Measurements from ENCODE around the gene CEP170B.

CEP170B gene

DNA sequence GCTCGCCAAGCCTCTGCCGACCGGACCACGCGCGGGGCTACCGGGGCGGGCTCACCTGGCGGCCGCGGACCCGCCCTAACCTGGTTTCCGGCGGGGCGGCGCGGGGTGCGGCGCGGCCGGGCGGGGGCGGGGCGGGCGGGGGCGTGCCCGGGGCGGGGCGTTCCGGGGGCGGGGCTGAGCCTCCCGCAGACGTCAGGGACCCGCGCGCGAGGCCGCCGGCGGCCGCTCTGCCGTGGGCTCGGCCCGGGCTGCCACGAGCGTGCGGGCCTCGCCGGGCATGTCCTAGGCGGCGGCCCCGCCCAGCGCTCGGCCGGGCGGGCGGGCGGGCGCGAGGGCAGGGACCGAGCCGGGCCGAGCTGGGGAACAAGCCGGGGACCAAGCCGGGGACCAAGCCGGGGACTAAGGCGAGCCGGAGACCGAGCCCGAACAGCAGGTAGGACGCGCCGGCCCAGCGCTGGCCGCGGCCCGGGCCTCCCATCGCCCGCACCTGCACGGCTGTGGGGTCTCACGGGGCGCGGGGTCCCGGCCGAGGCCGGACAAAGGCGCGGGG is at the start of gene CEP170B:
TSS of gene CEP170B (plus strand) at position 188 of the 550 bp plus-strand sequence. CDS start 3,183 bp downstream, outside the sequence.
- TF ChIP-seq EGR1 (IDR thresholded peaks at IDR 0.05) (no peak), TAF1 (IDR thresholded peaks at IDR 0.05; ENCODE audit: low read depth) (no peak), YY1 (IDR thresholded peaks at IDR 0.05; ENCODE audit: low read depth) (no peak), ZBTB7A (IDR thresholded peaks at IDR 0.05; ENCODE audit: low read depth) (no peak), TCF12 (IDR thresholded peaks at IDR 0.05; ENCODE audit: low read depth) (no peak)
- TF ChIP-seq, protein P1, sequence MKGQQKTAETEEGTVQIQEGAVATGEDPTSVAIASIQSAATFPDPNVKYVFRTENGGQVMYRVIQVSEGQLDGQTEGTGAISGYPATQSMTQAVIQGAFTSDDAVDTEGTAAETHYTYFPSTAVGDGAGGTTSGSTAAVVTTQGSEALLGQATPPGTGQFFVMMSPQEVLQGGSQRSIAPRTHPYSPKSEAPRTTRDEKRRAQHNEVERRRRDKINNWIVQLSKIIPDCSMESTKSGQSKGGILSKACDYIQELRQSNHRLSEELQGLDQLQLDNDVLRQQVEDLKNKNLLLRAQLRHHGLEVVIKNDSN (IDR thresholded peaks at IDR 0.05), result no peak

DNA sequence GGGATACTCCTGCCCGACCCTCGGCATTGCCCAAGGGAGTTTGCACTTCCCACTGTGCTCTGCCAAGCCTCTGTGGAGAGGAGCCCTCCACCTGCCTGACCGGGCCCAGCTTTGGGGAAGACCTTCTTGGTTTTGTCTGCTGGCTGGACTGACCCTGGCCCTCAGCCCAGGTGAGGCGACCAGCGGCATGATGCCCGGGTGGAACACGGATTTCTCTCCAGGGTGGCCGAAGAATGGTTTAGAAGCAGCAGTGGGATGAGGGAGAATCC is 48.5 kb upstream of the CEP170B start:
- TF ChIP-seq CREB1 (IDR thresholded peaks at IDR 0.05; ENCODE audit: low read depth), result no peak
- TF ChIP-seq, protein P2, sequence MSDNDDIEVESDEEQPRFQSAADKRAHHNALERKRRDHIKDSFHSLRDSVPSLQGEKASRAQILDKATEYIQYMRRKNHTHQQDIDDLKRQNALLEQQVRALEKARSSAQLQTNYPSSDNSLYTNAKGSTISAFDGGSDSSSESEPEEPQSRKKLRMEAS (IDR thresholded peaks at IDR 0.05), result no peak
- no peak for TF ChIP-seq ZBTB7A (IDR thresholded peaks at IDR 0.05; ENCODE audit: low read depth)
- TF ChIP-seq, protein P1 (IDR thresholded peaks at IDR 0.05), result no peak
- TF ChIP-seq, protein P3, sequence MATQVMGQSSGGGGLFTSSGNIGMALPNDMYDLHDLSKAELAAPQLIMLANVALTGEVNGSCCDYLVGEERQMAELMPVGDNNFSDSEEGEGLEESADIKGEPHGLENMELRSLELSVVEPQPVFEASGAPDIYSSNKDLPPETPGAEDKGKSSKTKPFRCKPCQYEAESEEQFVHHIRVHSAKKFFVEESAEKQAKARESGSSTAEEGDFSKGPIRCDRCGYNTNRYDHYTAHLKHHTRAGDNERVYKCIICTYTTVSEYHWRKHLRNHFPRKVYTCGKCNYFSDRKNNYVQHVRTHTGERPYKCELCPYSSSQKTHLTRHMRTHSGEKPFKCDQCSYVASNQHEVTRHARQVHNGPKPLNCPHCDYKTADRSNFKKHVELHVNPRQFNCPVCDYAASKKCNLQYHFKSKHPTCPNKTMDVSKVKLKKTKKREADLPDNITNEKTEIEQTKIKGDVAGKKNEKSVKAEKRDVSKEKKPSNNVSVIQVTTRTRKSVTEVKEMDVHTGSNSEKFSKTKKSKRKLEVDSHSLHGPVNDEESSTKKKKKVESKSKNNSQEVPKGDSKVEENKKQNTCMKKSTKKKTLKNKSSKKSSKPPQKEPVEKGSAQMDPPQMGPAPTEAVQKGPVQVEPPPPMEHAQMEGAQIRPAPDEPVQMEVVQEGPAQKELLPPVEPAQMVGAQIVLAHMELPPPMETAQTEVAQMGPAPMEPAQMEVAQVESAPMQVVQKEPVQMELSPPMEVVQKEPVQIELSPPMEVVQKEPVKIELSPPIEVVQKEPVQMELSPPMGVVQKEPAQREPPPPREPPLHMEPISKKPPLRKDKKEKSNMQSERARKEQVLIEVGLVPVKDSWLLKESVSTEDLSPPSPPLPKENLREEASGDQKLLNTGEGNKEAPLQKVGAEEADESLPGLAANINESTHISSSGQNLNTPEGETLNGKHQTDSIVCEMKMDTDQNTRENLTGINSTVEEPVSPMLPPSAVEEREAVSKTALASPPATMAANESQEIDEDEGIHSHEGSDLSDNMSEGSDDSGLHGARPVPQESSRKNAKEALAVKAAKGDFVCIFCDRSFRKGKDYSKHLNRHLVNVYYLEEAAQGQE (IDR thresholded peaks at IDR 0.05; ENCODE audit: low read depth), result no peak

DNA sequence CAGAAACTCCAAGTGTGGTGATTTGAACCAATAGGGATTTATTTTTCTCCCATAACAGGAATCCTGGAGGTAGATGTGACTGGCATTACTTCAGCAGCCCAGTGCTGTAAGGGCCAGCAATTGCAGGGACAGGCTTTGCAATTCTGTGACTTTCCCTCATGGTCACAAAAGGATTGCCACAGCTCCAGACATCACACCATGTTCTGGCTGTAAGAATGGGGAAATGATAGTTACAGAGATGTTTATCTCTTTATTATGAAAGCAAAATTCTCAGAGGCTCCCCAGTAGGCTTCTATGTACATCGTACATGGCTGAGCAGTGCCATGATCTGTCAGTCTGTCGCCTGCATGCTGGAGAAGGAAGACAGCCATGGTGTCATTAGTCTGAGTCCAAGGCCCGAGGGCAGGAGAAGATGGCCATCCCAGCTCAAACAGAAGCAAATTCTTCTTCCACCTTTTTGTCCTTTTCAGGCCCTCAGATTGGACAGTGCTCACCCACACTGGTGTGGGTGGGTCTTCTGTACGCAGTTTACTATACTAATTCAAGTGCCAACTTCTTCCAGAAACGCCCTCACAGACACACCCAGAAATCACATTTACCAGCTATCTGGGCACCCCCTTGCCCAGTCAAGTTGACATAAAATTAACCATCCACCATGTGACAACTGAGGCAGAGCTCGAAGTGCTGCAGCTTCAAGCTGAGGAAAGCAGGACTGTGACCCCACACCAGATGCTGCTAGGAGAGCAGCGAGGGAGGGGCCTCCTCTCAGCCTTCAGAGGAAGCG is 46.9 kb upstream of the CEP170B start:
- TF ChIP-seq, protein P2 (IDR thresholded peaks at IDR 0.05), result no peak
- no peak for TF ChIP-seq TCF12 (IDR thresholded peaks at IDR 0.05; ENCODE audit: low read depth)
- no peak for TF ChIP-seq EGR1 (IDR thresholded peaks at IDR 0.05)
- TF ChIP-seq CEBPB (IDR thresholded peaks at IDR 0.05), result no peak
- no peak for TF ChIP-seq CREB1 (IDR thresholded peaks at IDR 0.05; ENCODE audit: low read depth)
- no peak for TF ChIP-seq NFIC (IDR thresholded peaks at IDR 0.05)
- TF ChIP-seq, protein P3 (IDR thresholded peaks at IDR 0.05; ENCODE audit: low read depth), result no peak
- no peak for TF ChIP-seq TAF1 (IDR thresholded peaks at IDR 0.05; ENCODE audit: low read depth)
- no peak for TF ChIP-seq TEAD4 (IDR thresholded peaks at IDR 0.05)
- TF ChIP-seq FOXM1 (IDR thresholded peaks at IDR 0.05; ENCODE audit: borderline replicate concordance, low read depth), result no peak
- TF ChIP-seq ZBTB7A (IDR thresholded peaks at IDR 0.05; ENCODE audit: low read depth), result no peak
- TF ChIP-seq RAD21 (IDR thresholded peaks at IDR 0.05; ENCODE audit: low read depth), result no peak
- no peak for TF ChIP-seq EP300 (IDR thresholded peaks at IDR 0.05; ENCODE audit: borderline replicate concordance)
- TF ChIP-seq, protein P1 (IDR thresholded peaks at IDR 0.05), result no peak

DNA sequence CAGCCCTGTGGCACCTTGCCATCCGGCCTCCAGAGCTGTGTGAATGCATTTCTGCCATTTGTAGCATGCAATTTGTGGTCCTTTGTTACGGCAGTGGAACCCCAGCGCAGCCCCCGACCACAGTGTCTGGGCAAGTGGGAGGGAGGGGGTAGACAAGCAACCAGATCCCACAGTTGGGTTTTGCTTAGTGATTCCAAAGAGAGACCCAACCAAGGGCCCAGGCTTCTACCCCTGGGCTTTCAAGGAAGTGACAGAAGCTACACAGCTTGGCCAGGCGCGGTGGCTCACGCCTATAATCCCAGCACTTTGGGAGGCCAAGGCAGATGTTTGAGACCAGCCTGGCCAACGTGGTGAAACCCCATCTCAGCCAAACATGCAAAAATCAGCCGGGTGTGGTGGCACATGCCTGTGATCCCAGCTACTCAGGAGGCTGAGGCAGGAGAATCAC is 46.3 kb upstream of the CEP170B start:
- no peak for TF ChIP-seq NFIC (IDR thresholded peaks at IDR 0.05)
- no peak for TF ChIP-seq FOXM1 (IDR thresholded peaks at IDR 0.05; ENCODE audit: borderline replicate concordance, low read depth)
- TF ChIP-seq CEBPB (IDR thresholded peaks at IDR 0.05), result no peak
- no peak for TF ChIP-seq EGR1 (IDR thresholded peaks at IDR 0.05)
- no peak for TF ChIP-seq TAF1 (IDR thresholded peaks at IDR 0.05; ENCODE audit: low read depth)
- TF ChIP-seq, protein P1 (IDR thresholded peaks at IDR 0.05), result no peak
- no peak for TF ChIP-seq EP300 (IDR thresholded peaks at IDR 0.05; ENCODE audit: borderline replicate concordance)
- TF ChIP-seq ZBTB7A (IDR thresholded peaks at IDR 0.05; ENCODE audit: low read depth), result no peak
- TF ChIP-seq, protein P2 (IDR thresholded peaks at IDR 0.05), result no peak
- no peak for TF ChIP-seq YY1 (IDR thresholded peaks at IDR 0.05; ENCODE audit: low read depth)
- no peak for TF ChIP-seq CREB1 (IDR thresholded peaks at IDR 0.05; ENCODE audit: low read depth)

DNA sequence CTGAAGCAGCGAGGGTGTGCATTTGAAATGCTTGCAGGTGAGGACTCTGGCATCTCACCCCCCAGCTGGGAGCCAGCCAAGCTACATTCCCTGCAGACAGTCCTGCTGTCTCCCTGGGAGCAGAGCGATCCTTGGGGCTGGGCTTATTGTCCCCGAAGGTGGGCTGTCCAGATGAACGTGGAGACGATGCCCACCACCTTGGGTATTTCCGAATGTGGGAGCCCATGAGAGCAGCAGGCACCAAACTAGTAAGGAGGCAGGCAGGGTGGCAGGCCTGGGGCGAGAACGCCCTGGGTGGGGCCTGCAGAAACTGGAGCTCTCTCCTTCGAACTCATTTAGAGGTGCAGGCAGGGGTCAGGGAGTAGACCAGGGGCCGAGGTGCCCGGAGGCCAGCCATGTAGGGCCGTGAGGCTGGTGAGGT is 45.7 kb upstream of the CEP170B start:
- no peak for TF ChIP-seq YY1 (IDR thresholded peaks at IDR 0.05; ENCODE audit: low read depth)
- TF ChIP-seq ZBTB7A (IDR thresholded peaks at IDR 0.05; ENCODE audit: low read depth), result no peak
- TF ChIP-seq CREB1 (IDR thresholded peaks at IDR 0.05; ENCODE audit: low read depth), result no peak
- no peak for TF ChIP-seq NFIC (IDR thresholded peaks at IDR 0.05)
- TF ChIP-seq TAF1 (IDR thresholded peaks at IDR 0.05; ENCODE audit: low read depth), result no peak
